PFSK-1 (cell line): ENCODE data around the gene ABHD12.

Experiments used
- FOXP2 ChIP-seq: optimal IDR thresholded peaks from 2 replicates; pipeline ENCODE3; 2011; ENCODE audit warnings: borderline replicate concordance, control low read depth, inconsistent platforms; ENCODE audit not compliant: insufficient read depth; ENCODE audit errors: extremely low read length, extremely low read depth
- POLR2AphosphoS5 ChIP-seq: IDR thresholded peaks from 2 replicates; pipeline ENCODE4 v1.6.1; 2012; ENCODE audit warnings: low read depth, mild to moderate bottlenecking, control low read depth, low read length, moderate library complexity
- REST ChIP-seq, 2 experiments: IDR thresholded peaks; 2 replicates each; pipeline versions ENCODE4 v1.6.1 to v1.8.0; 2011 to 2012; ENCODE audit warnings: low read depth in 2 of 2, low read length in 2 of 2, control low read depth in 1 of 2, inconsistent platforms in 1 of 2, mild to moderate bottlenecking in 1 of 2, moderate library complexity in 1 of 2; ENCODE audit not compliant: insufficient read depth in 1 of 2
- SIN3A ChIP-seq: IDR thresholded peaks from 2 replicates; pipeline ENCODE4 v1.6.1; 2012; ENCODE audit warnings: mild to moderate bottlenecking, low read length, moderate library complexity, borderline replicate concordance; ENCODE audit not compliant: insufficient read depth
- TAF1 ChIP-seq: IDR thresholded peaks from 2 replicates; pipeline ENCODE4 v1.6.1; 2012; ENCODE audit warnings: low read length, control low read depth, borderline replicate concordance; ENCODE audit not compliant: insufficient read depth

GRCh38 chr20:25278636-25279361 is 111.8 kb downstream of the ABHD12 start:
- TF ChIP-seq REST (IDR thresholded peaks at IDR 0.05; ENCODE audit: insufficient read depth in 1 of 2, low read depth in 2 of 2, low read length in 2 of 2) (no peak), SIN3A (no peak), POLR2AphosphoS5 (no peak), TAF1 (no peak), FOXP2 (no peak)
